DLD1 (cell line): ENCODE data around the gene HDAC9.
"Not testable (repeated sequence)": the region's sequence is repeated elsewhere in the genome, so short reads cannot be mapped to it uniquely, and the experiment has no call there.

ENCODE experiments used
- in situ Hi-C: cut with HindIII; loops from 2 replicates; pipeline ENCODE4 v1.10.0; 2017; ENCODE audit warnings: low sequenced_read_pairs

HDAC9 gene

GRCh38 chr7:18936265-18936664 is 440.7 kb downstream of the HDAC9 start:
- in situ Hi-C loops: no loop called here

- in situ Hi-C loops: no loop called here
These were observed 444.4 kb downstream of the HDAC9 start for GRCh38 chr7:18939771-18940592.

DNA sequence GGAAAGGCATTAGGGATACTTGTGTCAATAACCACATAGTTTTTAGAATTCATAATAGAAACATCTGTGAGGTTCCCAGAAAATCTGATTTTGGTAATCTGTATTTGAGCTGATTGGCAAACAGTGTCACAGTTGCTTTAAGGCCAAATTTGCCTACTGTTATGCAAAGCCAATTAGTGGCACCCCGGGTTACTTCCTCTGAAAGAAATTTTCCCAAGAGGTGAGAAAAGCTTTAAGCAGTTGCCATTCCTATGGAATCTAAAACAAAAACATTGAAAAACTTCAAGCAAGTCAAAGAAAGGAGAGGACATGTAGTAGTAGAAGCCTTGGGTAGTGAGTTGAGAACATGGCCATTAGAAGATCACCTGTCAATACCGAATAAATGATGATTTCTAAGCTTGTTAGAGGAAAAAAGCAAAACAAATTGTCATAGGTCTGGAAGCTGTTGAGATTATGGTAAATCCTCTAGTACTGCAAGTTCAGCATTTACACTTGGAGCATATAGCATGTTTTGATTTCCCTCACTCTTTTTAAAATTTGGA is 445.1 kb downstream of the HDAC9 start:
- in situ Hi-C loops: no loop called here

- in situ Hi-C loops: no loop called here
These were observed 445.7 kb downstream of the HDAC9 start for GRCh38 chr7:18941207-18941606.

- in situ Hi-C loops: no loop called here
These were observed 453.0 kb downstream of the HDAC9 start for GRCh38 chr7:18948521-18948920.

DNA sequence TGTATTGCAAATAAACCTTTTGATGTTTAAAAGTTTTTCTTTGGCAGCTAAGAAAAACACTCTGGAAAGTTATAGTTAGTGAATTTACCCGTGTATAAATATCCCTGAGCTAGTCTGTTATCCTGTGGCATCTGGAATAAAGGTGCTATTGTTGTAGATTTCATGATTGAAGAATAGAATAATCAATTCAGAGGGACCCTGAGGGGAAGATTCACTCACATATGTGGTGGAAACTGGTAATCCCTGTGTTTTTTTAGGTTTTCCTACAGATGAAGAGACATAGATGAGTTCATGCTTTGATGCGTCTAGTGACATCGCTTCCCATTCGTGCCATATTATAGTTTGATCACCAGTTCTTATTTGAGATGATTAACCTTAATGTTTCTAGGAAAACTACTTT is 457.3 kb downstream of the HDAC9 start:
- in situ Hi-C loops: no loop called here

DNA sequence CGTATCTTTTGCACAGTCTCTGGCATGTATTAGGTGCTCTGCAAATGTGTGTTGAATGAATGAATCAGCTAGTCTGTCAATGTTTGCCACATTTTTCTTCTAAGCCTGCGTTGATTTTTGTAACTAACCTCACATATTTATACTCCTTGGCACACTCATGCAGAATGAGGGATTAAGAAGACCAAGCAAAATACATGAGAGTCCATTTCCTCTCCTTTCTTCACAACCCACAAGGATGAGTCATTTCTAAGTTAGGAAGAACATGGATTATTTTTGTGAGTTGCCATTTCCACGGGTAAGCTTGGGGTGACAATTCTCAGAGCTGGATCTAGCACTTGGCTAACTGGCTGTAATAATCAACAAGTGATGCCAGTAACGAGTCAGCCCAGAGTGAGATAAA is 463.1 kb downstream of the HDAC9 start:
- in situ Hi-C loops: no loop called here

DNA sequence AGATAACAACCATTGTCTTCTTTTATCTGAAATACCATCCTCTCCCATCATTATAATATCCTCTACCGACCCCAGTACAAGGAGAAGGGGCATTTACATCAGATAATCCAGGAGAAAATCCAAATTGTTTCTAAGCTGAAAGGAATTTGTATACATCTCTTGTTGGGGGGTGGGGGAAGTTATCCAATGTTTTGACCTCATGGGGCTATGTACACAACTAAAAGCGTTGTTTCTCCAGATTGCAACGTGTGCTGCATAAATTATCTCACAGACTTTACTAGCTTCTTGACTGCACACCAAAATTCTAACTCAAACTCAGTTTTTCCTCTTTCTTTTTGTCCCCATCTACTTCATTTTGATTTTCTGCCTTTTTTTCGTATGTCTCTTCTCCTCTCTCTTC is 465.2 kb downstream of the HDAC9 start:
- in situ Hi-C loops: no loop called here

- in situ Hi-C loops: no loop called here
These were observed 466.5 kb downstream of the HDAC9 start for GRCh38 chr7:18962031-18962430.

GRCh38 chr7:18965657-18966056 is 470.1 kb downstream of the HDAC9 start:
- in situ Hi-C loops: no loop called here

DNA sequence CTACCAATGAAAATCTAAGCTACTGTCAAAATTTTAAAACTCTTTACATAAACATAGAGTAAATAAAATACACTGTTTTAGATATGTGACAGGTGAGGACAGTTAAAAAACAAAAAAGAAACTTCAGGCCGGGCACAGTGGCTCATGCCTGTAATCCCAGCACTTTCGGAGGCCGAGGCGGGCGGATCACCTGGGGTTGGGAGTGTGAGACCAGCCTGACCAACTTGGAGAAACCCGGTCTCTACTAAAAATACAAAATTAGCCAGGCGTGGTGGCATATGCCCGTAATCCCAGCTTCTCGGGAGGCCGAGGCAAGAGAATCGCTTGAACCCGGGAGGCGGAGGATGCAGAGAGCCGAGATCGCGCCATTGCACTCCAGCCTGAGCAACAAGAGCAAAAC is 472.2 kb downstream of the HDAC9 start:
- in situ Hi-C loops: not testable (repeated sequence)

DNA sequence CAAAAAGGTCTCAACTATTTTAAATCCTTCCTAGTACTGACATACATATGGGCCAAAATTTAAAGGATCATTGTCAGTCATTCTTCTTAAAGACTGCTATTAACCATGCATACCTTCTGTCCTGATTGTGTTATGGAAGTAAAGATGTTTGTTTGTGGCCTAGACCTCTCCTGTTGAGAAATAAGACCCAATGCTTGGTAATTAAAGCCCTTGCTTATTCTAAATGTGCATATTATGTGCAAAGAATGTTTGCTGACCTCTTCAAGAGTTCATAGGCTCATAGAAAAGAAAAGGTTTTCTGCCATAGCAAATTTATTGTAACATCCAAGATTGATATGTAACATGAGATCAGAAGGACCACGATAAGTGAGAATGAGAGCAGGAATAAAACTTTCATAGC is 476.3 kb downstream of the HDAC9 start:
- in situ Hi-C loops: no loop called here

DNA sequence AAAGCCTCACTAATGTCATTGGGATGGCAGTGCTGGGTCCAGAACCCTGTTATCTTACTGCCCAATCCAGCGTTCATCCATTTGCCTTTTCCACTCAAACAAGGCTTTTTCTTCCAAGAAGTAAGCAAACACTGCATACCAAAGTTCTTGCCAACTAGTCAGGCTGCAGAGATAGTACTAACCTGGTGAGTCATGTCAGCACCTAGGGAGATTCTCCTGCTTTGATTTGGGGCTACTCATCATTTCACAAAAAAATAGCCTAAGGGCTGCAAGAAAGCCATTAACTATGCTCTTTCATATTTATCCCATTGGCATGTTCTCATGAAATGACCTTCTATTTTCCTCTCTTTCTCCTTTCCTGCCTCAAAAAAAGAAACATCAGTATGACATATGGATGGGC is 479.3 kb downstream of the HDAC9 start:
- in situ Hi-C loops: no loop called here

DNA sequence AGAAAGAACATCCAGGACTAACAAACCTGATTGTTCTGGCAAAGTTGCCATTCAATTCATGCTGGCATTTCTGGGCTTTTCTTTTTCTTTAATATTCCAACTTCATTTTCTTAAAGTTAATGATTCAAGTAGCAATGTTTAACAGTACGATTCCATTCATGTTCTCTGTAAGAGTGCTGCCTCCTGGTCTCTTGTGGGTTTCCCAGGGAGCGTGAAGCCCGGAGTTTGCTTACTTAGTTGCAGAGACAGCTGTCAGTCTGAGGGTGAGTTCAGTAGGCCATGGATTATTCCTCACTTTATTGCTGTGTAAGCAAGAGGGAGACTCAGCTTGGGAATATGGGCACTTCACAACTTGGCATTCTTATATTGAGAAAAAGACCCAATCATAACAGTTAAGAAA is 479.7 kb downstream of the HDAC9 start:
- in situ Hi-C loops: no loop called here

DNA sequence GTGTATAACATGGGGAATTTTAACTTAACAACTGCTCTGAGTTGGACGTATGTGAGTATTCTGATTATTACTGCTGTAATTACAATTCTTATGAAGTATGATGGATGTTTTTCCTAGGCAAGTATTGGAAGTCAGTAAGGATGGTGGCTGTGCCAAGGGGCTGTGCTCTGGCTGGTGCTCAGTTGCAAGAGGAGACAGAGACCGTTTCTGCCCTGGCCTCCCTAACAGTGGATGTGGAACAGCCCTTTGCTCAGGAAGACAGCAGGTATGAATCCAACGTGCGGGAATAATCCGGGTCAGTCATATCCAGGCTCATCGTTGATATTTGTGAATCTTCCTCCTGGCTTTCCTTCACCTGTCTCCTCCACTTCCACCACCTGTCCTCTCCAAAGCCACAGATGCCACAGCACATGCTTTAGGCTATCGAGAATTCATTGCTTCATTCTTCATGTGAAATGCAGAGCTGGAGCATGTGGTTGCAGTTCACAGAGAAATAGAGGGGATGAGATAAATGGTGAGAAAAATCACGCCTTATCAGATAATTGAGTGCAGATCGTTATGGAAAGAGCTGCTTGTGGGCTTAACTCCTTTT is 480.2 kb downstream of the HDAC9 start:
- in situ Hi-C loops: no loop called here

DNA sequence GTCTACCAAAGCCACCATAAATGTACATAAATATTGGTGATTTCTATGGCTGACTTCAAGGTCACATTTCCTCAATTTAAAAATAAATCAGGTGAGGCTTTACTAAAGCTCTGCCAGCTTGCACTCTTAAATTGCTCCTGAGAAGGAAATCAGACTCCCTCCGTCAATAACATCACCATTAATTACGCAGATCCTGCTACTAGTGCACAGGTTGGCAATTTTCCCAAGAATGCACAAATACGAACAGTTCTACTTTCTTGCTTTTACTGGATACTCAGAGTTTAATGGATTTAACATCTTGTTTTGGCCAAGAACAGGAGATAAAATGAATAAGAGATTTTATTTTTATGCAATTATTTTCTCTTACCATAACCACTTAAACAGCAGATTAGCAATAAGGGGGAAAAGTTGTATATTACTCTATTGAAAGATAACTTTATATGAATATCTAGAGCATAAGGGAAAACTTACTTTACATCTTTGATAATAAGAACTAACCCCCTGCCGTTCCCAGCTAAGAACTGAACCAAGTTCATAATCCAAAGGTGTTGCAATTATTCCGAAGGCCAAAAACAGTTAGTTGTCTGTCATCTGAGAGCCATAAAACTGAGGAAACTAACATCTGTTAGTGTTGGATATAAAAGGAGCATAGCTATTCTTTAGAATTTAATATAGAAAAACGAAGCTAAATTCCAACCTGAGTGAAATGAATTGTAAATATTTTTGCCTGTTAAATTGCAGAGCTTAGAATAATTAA is 481.3 kb downstream of the HDAC9 start:
- in situ Hi-C loops: no loop called here

DNA sequence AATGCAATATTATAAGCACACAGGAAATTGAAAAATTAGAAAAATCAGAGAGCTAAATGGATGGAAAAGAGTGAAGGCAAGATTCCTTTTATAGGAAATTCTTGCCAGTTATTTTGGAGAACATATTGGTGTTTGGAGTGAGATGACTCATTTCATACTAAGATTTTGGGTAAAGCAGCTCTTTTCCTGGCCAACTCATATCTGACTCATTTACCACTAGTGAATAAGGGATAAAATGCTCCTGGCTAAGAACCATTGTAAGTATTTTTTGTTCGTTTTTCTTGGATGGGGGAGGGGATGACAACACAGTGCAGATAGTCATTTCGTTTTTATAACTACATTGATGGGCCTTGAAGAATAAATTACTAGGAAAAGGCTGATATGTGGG is 482.6 kb downstream of the HDAC9 start:
- in situ Hi-C loops: no loop called here

GRCh38 chr7:18990700-18991099 is 495.2 kb downstream of the HDAC9 start:
- in situ Hi-C loops: not testable (repeated sequence)

DNA sequence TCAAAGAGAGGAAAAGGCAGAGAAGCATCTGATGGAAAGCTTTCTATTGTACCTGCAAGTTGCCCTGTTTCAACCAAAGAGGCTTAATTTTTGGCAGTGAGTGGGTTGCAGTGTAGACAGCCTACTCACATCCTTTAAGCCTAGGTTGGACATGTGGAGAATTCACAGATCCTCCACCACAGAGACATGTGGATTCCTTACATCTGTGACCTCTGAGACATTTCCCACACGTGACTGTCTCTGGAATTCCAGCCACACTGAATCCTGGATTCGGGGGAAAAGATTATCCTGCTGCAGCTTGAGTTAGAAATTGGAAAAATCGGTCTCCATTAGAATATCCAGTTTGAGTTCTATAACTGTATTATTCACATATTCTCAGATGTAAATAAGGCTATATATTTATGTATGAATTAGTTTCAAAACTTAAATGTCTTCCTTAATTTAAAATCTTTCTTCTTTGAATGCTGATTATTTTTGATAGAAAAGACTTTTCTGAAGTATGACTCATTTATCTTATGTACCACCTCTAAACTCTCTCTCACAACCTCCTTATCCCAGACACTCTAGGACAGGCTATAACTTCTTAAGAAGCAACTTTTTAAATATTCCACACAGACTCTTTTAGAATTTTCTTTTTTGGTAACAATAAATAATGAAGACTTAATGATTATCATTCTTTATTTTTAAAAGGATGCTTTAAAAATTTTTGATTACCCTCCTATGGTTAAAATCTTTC is 498.6 kb downstream of the HDAC9 start:
- in situ Hi-C loops: no loop called here

DNA sequence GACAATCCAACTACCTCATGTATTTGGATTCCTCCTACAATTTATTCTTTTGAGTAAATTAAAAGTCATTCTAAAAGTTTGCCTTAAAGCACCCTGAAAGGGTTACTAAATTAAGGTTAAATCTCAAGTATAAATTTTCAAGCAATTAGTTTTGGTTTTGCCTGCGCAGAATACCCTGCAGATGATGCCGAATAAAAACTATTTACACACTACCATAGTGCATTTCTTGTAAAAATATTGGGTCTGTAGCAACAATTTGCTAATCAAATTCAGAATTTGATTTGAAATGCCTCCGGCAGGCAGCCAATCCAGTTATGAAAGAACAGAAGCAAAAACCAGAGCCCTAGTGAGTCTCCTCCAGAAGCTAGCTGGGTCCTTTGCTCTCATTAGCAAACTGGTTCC is 499.7 kb downstream of the HDAC9 start:
- in situ Hi-C loops: no loop called here

DNA sequence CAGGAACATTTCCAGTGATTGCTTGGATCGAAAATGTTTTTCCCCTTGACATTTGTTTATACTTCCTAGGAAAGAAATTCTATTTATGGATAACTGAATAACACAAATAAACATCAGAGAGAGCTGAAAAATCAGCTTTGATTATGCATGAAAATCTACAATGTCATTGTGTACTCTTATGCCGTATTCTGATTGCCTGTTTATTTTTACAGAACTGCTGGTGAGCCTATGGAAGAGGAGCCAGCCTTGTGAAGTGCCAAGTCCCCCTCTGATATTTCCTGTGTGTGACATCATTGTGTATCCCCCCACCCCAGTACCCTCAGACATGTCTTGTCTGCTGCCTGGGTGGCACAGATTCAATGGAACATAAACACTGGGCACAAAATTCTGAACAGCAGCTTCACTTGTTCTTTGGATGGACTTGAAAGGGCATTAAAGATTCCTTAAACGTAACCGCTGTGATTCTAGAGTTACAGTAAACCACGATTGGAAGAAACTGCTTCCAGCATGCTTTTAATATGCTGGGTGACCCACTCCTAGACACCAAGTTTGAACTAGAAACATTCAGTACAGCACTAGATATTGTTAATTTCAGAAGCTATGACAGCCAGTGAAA is 500.4 kb downstream of the HDAC9 start:
- in situ Hi-C loops: no loop called here
